ENCODE data around the gene TSHZ3.

- TF ChIP-seq, protein P1, sequence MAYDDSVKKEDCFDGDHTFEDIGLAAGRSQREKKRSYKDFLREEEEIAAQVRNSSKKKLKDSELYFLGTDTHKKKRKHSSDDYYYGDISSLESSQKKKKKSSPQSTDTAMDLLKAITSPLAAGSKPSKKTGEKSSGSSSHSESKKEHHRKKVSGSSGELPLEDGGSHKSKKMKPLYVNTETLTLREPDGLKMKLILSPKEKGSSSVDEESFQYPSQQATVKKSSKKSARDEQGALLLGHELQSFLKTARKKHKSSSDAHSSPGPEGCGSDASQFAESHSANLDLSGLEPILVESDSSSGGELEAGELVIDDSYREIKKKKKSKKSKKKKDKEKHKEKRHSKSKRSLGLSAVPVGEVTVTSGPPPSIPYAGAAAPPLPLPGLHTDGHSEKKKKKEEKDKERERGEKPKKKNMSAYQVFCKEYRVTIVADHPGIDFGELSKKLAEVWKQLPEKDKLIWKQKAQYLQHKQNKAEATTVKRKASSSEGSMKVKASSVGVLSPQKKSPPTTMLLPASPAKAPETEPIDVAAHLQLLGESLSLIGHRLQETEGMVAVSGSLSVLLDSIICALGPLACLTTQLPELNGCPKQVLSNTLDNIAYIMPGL (CRISPR knock-in tag; IDR thresholded peaks at IDR 0.05; ENCODE audit: borderline replicate concordance in 1 of 2, low read depth in 1 of 2) = no peak
- TF ChIP-seq MAX (IDR thresholded peaks at IDR 0.05) = no peak
- TF ChIP-seq, protein P2, sequence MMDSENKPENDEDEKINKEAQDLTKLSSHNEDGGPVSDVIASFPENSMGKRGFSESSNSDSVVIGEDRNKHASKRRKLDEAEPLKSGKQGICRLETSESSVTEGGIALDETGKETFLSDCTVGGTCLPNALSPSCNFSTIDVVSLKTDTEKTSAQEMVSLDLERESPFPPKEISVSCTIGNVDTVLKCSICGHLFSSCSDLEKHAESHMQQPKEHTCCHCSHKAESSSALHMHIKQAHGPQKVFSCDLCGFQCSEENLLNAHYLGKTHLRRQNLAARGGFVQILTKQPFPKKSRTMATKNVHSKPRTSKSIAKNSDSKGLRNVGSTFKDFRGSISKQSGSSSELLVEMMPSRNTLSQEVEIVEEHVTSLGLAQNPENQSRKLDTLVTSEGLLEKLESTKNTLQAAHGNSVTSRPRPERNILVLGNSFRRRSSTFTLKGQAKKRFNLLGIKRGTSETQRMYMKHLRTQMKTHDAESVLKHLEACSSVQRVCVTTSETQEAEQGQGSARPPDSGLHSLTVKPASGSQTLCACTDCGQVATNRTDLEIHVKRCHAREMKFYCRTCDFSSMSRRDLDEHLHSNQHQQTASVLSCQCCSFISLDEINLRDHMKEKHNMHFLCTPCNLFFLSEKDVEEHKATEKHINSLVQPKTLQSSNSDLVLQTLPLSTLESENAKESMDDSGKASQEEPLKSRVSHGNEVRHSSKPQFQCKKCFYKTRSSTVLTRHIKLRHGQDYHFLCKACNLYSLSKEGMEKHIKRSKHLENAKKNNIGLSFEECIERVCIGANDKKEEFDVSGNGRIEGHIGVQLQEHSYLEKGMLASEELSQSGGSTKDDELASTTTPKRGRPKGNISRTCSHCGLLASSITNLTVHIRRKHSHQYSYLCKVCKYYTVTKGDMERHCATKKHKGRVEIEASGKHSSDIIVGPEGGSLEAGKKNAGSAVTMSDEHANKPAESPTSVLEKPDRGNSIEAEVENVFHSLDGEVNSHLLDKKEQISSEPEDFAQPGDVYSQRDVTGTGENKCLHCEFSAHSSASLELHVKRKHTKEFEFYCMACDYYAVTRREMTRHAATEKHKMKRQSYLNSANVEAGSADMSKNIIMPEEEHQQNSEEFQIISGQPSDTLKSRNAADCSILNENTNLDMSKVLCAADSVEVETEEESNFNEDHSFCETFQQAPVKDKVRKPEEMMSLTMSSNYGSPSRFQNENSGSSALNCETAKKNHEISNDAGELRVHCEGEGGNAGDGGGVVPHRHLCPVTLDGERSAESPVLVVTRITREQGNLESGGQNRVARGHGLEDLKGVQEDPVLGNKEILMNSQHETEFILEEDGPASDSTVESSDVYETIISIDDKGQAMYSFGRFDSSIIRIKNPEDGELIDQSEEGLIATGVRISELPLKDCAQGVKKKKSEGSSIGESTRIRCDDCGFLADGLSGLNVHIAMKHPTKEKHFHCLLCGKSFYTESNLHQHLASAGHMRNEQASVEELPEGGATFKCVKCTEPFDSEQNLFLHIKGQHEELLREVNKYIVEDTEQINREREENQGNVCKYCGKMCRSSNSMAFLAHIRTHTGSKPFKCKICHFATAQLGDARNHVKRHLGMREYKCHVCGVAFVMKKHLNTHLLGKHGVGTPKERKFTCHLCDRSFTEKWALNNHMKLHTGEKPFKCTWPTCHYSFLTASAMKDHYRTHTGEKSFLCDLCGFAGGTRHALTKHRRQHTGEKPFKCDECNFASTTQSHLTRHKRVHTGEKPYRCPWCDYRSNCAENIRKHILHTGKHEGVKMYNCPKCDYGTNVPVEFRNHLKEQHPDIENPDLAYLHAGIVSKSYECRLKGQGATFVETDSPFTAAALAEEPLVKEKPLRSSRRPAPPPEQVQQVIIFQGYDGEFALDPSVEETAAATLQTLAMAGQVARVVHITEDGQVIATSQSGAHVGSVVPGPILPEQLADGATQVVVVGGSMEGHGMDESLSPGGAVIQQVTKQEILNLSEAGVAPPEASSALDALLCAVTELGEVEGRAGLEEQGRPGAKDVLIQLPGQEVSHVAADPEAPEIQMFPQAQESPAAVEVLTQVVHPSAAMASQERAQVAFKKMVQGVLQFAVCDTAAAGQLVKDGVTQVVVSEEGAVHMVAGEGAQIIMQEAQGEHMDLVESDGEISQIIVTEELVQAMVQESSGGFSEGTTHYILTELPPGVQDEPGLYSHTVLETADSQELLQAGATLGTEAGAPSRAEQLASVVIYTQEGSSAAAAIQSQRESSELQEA (CRISPR knock-in tag; IDR thresholded peaks at IDR 0.05; ENCODE audit: not compliant biosample characterization) = no peak
- no peak for TF ChIP-seq HMG20A (CRISPR knock-in tag; IDR thresholded peaks at IDR 0.05; ENCODE audit: borderline replicate concordance)
- TF ChIP-seq POLR2AphosphoS5 (IDR thresholded peaks at IDR 0.05; ENCODE audit: low read depth, low read length) = no peak
These were observed 43.2 kb upstream of the TSHZ3 start for GRCh38 chr19:31392464-31392863.

All from HepG2 (cell line).